Stimulated activated CD8-positive, alpha-beta memory T cell treated with anti-CD3 and anti-CD28 coated beads, Interleukin-15, amount 100 ng/mL, for 4 hours (primary cell): ENCODE results near the gene HDLBP.

Experiments used
- DNase-seq, 2 donors: peaks; one replicate each; pipeline ENCODE4 v3.0.0-alpha.2; 2020; ENCODE audit warnings: low read depth in 2 of 2

Gene HDLBP

GRCh38 chr2:241315093-241315878 is at the start of gene HDLBP:
Gene HDLBP (minus strand): TSS chr2:241315672. CDS start chr2:241266869, 48,803 bp downstream.
- peak; percentile 100 for DNase-seq

GRCh38 chr2:241364781-241365180 is 49.3 kb upstream of the HDLBP start:
- DNase-seq: no peak

GRCh38 chr2:241363426-241363825 is 48.0 kb upstream of the HDLBP start:
- no peak for DNase-seq

DNA sequence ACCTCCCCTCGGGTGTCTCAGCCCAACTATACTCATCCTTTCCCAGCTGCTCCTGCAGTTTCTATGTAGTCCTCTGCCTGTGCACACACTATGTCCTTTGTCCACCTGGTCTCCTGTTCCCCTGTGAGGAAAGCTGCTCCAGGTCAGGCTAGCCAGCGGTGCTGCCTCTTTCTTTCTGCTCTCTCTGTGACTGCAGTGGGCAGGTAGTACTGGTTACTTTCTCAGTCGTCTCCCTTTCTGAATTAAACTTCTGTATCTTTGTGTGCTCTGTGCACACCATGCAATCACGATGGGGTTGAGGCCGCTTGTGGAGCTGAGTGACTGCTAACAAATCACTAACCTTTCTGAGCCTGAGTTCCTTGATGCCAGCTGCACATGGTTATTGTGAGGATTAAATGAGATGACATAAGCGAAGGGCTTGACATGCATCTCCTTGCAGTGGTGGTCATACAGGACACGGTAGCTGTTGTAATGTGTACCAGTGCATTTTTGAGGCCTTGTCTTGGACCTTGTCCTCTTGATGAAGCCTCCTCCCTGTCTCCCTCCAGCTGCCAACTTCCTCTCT is 44.1 kb upstream of the HDLBP start:
- DNase-seq: no peak

DNA sequence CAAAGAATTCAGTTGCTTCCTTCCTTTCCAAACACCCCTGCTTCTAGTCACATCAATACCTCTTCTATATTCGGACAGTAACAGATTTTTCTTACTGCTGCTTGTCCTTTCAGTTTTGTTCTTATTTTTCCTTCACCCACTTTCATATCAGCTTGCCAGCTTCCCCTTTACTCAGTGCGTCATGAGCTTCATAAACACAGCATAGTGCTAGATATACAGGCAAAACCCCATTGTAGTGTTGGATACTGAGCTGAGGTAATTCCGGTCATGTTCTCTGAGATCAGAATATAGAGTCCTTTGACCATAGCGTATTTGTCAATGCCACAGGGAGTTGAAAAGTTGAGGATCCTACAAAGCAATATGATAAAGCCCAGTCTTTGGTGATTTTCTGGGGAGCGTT is 43.0 kb upstream of the HDLBP start:
- no peak for DNase-seq

DNA sequence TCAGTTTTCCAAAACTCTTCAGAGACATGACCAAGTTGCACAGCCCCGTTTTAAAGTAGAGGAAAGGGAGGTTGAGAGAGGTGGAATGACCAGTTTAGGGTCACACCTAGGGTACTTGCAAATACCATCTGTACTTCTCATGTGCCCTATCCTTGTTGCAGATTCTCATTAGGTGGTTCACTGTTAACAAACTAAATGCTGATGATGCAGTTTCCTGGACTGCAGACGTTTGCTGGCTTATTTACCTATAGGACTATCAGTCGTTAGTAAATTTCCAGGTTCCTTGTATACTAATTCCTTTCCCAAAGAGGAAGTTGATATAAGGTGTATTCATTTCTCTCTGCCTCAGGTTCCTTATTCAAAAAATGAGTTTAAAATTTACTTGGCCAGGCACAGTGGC is 42.1 kb upstream of the HDLBP start:
- no peak for DNase-seq

DNA sequence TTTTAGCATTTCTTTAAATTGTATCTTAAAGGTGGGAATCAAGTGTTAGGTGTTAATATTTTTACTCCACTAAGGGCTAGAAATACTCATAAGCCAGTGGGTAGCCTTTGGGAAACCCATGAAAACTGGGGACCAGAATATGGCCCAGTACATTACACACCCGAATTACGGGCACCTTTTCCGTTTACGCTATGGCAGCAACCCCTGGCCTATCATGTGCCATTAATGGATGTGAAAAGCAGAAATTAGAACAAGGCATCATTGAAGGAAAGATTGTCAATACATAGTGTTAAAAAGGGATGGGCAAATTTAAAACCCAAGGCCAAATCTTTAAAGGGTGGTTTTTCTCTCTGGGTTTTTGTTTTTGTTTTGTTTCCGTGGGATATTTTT is 41.4 kb upstream of the HDLBP start:
- DNase-seq: no peak

DNA sequence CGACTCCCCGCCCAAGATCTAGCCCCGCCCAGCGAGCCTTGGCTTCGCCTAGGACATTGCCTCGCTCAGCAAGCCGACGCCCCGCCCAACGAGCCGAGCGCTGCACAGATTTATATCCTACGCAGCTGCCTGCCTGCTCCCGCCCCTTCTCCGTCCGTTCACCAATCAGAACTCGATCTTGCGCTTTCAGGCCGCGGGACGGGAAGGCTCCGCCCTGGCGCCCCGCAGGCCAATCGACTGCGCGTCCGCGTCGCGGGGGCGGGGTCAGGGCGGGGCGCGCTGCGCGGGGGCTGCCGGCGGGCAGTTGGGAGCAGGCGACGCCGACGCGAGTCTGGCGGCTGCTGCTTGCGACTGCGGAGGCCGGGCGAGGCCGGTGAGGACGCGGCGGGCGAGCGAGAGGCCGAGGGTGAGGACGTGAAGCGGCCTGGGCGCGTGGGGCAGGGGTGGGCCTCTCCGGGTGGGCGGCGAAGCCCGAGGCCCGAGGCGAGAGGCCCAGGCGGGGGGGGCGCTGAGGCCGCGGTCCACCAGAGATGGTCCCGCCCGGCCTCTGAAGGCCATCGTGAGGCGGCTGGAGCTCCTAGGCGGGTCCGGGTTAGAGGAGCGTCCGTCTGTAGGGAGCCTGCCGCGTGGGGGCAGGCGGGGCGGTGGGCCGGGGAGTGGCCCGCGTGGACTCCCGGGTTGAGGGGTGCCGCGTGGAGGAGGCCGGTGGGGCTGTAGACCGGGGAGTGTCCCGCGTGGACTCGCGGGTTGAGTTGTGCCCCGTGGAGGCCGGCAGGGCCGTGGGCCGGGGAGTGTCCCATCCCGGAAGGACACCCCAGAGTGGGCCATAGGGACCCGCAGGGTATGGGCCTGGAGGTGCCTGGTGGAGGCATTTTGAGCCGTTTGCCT is 40.8 kb upstream of the HDLBP start, which contains the start of gene FARP2:
Gene FARP2, plus strand, starts transcription at position 303 of the 888 bp plus-strand sequence. CDS start 16,823 bp downstream, outside the sequence.
- DNase-seq: peak; percentile 95 to 97

DNA sequence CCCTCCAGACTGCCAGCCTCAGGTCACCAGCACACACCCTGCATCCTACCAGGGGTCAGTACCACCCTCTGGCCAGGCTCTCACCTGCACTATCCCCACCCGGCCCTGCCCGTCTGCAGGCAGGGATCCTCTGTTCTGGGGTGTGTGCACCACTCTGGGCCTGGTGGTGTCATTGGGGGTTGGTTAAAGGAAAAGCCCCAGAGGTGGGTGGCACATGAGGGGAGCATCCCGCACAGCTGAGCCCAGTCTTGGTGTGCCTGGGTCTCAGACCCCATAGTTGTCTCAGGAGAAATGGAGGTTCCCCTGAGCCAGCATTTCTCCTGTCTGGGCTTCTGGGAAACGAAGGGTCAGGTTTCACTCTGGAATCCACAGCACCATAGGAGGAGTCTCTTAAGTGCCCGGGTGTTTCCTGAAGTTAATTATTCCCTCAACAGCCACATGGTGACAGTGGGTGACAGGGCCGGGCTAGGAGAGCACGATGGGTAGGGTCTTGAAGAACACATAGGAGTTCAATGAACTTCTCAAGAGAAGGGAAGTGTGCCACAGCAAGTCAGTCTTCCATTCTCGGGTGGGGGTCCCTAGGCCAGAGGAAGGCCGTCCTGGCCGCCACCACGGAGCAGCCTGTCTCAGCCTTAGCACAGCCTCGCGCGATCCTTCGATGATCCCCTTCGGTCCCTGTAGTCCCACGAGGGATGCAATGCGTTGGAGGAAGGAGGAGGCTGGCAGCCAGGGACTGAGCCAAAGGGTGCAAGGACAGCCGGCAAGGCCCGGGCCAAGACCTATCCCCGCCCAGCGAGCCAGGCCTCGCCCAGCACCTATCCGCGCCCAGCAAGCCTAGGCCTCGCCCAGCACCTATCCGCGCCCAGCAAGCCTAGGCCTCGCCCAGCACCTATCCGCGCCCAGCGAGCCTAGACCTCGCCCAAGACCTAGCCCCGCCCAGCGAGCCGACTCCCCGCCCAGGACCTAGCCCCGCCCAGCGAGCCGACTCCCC is 39.5 kb upstream of the HDLBP start:
- DNase-seq: peak; percentile 26 to 47

- DNase-seq: no peak
Measured at GRCh38 chr2:241352227-241352626, 36.8 kb upstream of the HDLBP start.

DNA sequence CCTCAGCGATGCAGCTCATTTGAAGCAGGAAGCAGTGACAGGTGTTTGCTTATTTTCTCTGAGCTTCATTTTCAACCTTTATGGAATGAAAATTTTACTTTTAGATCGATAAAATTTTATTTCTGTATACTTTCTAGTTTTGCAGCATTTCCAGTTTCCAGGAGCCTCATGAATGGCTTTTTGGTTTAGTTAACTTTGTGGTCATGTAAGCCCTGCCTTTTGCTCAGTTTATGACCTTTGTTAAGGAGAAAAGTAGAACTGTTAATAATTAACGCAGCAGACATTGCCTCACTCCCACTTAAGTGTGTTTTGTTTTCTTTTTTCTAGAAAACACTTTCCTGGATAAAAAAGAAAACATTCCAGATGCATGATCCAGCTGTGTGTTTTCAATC is 36.2 kb upstream of the HDLBP start:
- no peak for DNase-seq

GRCh38 chr2:241350878-241351639 is 35.6 kb upstream of the HDLBP start:
- DNase-seq: no peak

- DNase-seq: no peak
Measured at GRCh38 chr2:241350530-241350877, 35.0 kb upstream of the HDLBP start.

GRCh38 chr2:241349941-241350340 is 34.5 kb upstream of the HDLBP start:
- no peak for DNase-seq

DNA sequence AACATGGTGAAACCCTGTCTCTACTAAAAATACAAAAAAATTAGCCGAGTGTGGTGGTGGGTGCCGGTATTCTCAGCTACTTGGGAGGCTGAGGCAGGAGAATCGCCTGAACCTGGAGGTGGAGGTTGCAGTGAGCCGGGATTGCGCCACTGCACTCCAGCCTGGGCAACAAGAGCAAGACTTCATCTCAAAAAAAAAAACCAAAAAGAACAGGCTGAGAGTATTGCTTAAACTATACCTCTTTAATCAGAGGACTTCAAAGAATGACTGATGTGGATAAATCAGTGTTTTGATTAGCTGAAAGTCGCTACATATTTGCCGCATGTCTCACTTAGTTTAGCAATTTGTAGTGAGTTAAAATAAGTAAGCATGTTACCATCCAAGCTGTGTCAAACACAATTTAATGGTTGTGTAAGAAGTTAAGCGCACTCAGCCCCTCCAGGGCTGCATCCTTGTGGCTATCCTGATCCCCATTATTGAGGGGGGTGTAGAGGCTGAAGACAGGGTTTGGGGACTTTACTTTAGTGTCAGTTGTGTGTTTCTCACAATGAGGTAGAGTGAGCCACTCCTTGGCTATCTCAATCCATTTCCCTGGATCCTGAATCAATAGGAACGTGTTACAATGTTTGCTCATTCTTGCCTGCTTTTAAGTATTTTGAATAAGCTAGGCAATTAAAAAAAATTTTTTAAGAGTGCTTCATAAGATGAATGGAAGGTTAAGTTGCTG is 29.6 kb upstream of the HDLBP start:
- DNase-seq: no peak

DNA sequence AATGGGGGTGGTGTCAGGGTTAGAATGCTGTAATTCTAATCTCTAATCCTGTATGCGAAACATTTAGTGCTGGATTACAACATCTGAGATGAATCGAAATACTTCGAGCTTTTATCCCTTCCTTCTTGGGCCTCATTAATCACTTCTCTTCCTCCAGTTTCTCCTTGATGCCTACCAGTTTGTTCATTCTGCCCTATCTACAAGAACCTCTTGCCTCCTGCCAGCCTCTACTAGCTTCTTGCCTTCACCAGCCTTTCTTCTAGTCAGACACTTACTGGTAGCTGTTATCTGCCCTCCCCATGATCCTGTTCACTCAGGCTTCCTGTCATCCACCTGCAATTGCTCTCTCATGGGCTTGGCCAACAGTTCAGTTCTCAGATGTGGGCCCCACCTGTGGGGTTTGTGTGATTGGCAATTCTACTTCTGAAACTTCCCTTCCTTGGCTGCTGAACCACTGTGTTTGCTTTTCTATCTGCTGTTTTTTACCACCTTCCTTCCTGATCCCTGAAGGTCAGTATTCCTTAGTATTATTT is 25.2 kb upstream of the HDLBP start:
- DNase-seq: no peak

DNA sequence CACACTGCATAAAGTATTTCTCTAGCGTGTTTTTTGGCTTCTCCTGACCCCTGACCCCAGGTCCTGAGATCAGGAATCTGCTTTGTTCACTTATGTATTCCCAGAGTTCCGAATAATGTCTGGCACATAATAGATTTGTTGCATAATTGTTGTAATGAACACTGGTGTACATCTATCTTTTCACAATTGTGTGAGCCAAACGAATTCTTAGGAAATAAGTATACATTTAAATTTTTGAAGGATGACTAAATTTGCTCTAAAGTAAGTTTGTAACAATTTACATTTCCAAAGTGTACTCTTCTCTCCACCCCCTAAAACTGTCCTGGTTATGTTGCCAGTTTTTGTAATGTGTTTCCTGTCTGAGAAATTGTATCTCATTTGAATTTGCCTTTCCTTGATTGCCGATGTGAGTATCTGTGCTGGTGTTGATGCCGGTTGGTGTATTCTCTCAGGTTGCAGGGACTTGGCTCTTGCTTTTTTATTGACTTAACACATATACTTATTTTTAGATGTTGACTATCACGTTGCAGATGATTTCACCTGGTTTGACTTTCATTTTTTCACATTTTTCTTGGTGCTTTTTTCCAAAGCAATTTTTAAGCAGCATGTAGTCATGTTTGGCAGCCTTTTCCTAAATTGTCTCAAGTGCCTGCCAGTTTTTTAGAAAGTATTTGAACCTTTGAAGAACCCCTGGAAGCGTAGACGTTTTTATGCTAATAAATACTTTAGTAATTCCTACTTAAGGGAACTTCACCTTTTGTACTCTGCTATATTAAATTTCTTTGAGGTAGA is 24.6 kb upstream of the HDLBP start:
- no peak for DNase-seq

DNA sequence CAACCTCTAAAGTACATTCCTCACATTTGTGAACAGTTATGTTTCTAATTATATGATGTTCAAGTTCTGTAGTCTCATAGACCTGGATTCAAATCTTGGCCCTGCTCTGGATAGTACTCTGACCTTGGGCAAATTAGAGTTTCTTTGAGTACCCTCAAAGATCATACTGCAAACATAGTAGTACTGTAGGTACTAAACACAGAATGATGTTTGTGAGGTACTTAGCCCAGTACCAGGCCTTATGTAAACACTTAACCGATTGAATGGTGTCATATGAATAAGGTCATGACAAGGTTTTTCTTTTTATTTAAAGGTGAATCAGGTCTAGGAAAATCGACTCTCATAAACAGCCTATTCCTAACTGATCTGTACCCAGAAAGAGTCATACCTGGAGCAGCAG is 19.3 kb upstream of the HDLBP start:
- no peak for DNase-seq

DNA sequence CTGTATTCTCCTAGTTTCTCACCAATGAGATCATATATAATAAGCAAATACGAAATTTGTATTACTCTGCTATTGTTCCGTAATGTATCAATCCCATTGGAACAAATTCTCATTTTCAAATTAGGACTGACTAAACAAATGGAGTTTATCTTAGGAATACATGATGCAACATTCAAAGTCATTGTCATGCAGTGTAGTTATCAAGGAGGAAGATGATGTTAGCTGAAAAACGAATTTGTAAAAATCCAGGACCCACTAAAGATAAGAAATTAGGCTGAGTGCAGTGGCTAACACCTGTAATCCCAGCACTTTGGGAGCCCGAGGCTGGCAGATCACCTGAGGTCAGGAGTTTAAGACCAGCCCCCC is 15.1 kb upstream of the HDLBP start:
- DNase-seq: no peak
